Transverse colon (tissue), 4 donors: ENCODE data around the gene UBASH3B.

Experiments
- EP300 ChIP-seq: sonication (generic); formaldehyde crosslinking; IDR thresholded peaks from one replicate; pipeline ENCODE4 v1.6.1; 2017; ENCODE audit warnings: antibody characterized with exemption, low read depth
- POLR2A ChIP-seq: fragments of 450-650 bp; IDR thresholded peaks from one replicate; pipeline ENCODE4 v1.6.1; 2016; ENCODE audit warnings: antibody characterized with exemption, mild to moderate bottlenecking, moderate library complexity
- POLR2AphosphoS5 ChIP-seq, 3 donors: sonication (generic); formaldehyde crosslinking; IDR thresholded peaks; one replicate each; pipeline ENCODE4 v1.6.1; 2016; ENCODE audit warnings: antibody characterized with exemption in 3 of 3
- TF ChIP-seq, protein P1 (sequence below), 5 experiments: fragments of 200-600 bp in 3 of 5; fragments of 450-650 bp in 2 of 5; sonication (generic) in 3 of 5; IDR thresholded peaks; 1 replicate in 2 of 5; 2 replicates in 3 of 5; pipeline ENCODE4 v1.5.1; 2016 to 2017; ENCODE audit warnings: antibody characterized with exemption in 5 of 5, inconsistent platforms in 3 of 5, mild to moderate bottlenecking in 2 of 5, moderate library complexity in 1 of 5

DNA sequence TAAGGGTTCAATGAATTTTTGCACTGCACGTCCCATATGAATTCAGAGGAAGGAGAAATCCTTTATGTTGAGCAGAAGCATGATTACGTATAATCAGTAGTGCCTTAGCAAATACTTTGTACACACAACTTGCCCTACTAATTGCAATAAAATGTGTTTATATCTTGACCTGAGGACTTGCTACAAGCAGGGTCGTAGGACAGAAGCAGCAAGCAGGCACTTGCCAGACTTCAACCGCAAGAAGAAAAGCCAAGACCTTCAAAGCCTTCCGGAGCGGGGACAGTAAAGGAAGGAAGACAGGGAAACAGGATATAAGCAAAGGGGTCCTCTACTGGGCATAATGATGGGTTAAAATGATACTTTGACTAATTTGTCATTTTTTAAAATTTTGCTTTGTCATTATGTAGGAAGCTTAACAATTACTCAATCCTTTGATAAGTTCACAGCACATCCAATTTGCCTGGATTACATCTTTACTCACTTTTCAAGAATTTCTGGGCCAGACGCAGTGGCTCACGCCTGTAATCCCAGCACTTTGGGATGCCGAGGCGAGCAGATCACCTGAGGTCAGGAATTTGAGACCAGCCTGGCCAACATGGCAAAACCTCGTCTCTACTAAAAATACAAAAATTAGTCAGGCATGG, 23.2 kb upstream of the UBASH3B start:
- TF ChIP-seq, protein P1, sequence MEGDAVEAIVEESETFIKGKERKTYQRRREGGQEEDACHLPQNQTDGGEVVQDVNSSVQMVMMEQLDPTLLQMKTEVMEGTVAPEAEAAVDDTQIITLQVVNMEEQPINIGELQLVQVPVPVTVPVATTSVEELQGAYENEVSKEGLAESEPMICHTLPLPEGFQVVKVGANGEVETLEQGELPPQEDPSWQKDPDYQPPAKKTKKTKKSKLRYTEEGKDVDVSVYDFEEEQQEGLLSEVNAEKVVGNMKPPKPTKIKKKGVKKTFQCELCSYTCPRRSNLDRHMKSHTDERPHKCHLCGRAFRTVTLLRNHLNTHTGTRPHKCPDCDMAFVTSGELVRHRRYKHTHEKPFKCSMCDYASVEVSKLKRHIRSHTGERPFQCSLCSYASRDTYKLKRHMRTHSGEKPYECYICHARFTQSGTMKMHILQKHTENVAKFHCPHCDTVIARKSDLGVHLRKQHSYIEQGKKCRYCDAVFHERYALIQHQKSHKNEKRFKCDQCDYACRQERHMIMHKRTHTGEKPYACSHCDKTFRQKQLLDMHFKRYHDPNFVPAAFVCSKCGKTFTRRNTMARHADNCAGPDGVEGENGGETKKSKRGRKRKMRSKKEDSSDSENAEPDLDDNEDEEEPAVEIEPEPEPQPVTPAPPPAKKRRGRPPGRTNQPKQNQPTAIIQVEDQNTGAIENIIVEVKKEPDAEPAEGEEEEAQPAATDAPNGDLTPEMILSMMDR (IDR thresholded peaks at IDR 0.05) = no peak
- no peak for TF ChIP-seq POLR2A
- TF ChIP-seq POLR2AphosphoS5 (IDR thresholded peaks at IDR 0.05) = no peak
- no peak for TF ChIP-seq EP300
